ENCODE measurements around the gene KATNAL2.
"Not testable (repeated sequence)": the region's sequence is repeated elsewhere in the genome, so short reads cannot be mapped to it uniquely, and the experiment has no call there.

KATNAL2 gene

GRCh38 chr18:46969551-46969950 is 52.1 kb downstream of the KATNAL2 start:
- H3K4me1 ChIP-seq; H3K4me2 ChIP-seq (ENCODE audit: low read length); H3K4me3 ChIP-seq (ENCODE audit: low read depth, low read length); H3K27me3 ChIP-seq (ENCODE audit: control insufficient read depth, insufficient read depth, low read length); H3K27ac ChIP-seq; H3K79me2 ChIP-seq; H2AFZ ChIP-seq; H3K36me3 ChIP-seq (ENCODE audit: control insufficient read depth, insufficient read depth, low read length); H3K9ac ChIP-seq; H3K9me3 ChIP-seq (ENCODE audit: control insufficient read depth, low read length): not testable (repeated sequence)

GRCh38 chr18:47019870-47020269 is 102.5 kb downstream of the KATNAL2 start:
- H3K36me3 ChIP-seq (ENCODE audit: control insufficient read depth, insufficient read depth, low read length); H3K79me2 ChIP-seq; H2AFZ ChIP-seq; H3K4me1 ChIP-seq; H3K9me3 ChIP-seq (ENCODE audit: control insufficient read depth, low read length); H3K27me3 ChIP-seq (ENCODE audit: control insufficient read depth, insufficient read depth, low read length); H3K27ac ChIP-seq; H3K9ac ChIP-seq; H3K4me2 ChIP-seq (ENCODE audit: low read length); H3K4me3 ChIP-seq (ENCODE audit: low read depth, low read length): not testable (repeated sequence)

- H3K4me2 ChIP-seq (ENCODE audit: low read length); H3K36me3 ChIP-seq (ENCODE audit: control insufficient read depth, insufficient read depth, low read length); H3K27ac ChIP-seq; H3K4me3 ChIP-seq (ENCODE audit: low read depth, low read length); H3K4me1 ChIP-seq; H3K79me2 ChIP-seq; H2AFZ ChIP-seq; H3K9me3 ChIP-seq (ENCODE audit: control insufficient read depth, low read length); H3K9ac ChIP-seq; H3K27me3 ChIP-seq (ENCODE audit: control insufficient read depth, insufficient read depth, low read length): not testable (repeated sequence)
These were observed 103.4 kb downstream of the KATNAL2 start for GRCh38 chr18:47020757-47021156.

GRCh38 chr18:47022821-47023220 is 105.4 kb downstream of the KATNAL2 start:
- H3K36me3 ChIP-seq (ENCODE audit: control insufficient read depth, insufficient read depth, low read length); H3K4me2 ChIP-seq (ENCODE audit: low read length); H2AFZ ChIP-seq; H3K27me3 ChIP-seq (ENCODE audit: control insufficient read depth, insufficient read depth, low read length); H3K9me3 ChIP-seq (ENCODE audit: control insufficient read depth, low read length); H3K27ac ChIP-seq; H3K4me1 ChIP-seq; H3K4me3 ChIP-seq (ENCODE audit: low read depth, low read length); H3K9ac ChIP-seq; H3K79me2 ChIP-seq: not testable (repeated sequence)

GRCh38 chr18:47023769-47024465 is 106.5 kb downstream of the KATNAL2 start:
- H3K4me3 ChIP-seq (ENCODE audit: low read depth, low read length); H3K27ac ChIP-seq; H3K4me2 ChIP-seq (ENCODE audit: low read length); H3K9me3 ChIP-seq (ENCODE audit: control insufficient read depth, low read length); H2AFZ ChIP-seq; H3K27me3 ChIP-seq (ENCODE audit: control insufficient read depth, insufficient read depth, low read length); H3K9ac ChIP-seq; H3K79me2 ChIP-seq; H3K4me1 ChIP-seq; H3K36me3 ChIP-seq (ENCODE audit: control insufficient read depth, insufficient read depth, low read length): not testable (repeated sequence)

- H3K36me3 ChIP-seq (ENCODE audit: control insufficient read depth, insufficient read depth, low read length); H3K4me2 ChIP-seq (ENCODE audit: low read length); H2AFZ ChIP-seq; H3K27ac ChIP-seq; H3K27me3 ChIP-seq (ENCODE audit: control insufficient read depth, insufficient read depth, low read length); H3K79me2 ChIP-seq; H3K4me1 ChIP-seq; H3K9ac ChIP-seq; H3K9me3 ChIP-seq (ENCODE audit: control insufficient read depth, low read length); H3K4me3 ChIP-seq (ENCODE audit: low read depth, low read length): not testable (repeated sequence)
These were observed 108.3 kb downstream of the KATNAL2 start for GRCh38 chr18:47025557-47026174.

- H3K27me3 ChIP-seq (ENCODE audit: control insufficient read depth, insufficient read depth, low read length); H3K4me2 ChIP-seq (ENCODE audit: low read length); H3K4me3 ChIP-seq (ENCODE audit: low read depth, low read length): not testable (repeated sequence)
These were observed 111.3 kb downstream of the KATNAL2 start for GRCh38 chr18:47028738-47029137.

GRCh38 chr18:47029684-47030353 is 112.4 kb downstream of the KATNAL2 start:
- not testable (repeated sequence) for H3K4me1 ChIP-seq; H3K9me3 ChIP-seq (ENCODE audit: control insufficient read depth, low read length); H3K4me2 ChIP-seq (ENCODE audit: low read length); H3K79me2 ChIP-seq; H3K27me3 ChIP-seq (ENCODE audit: control insufficient read depth, insufficient read depth, low read length); H3K4me3 ChIP-seq (ENCODE audit: low read depth, low read length); H3K36me3 ChIP-seq (ENCODE audit: control insufficient read depth, insufficient read depth, low read length); H3K9ac ChIP-seq; H2AFZ ChIP-seq; H3K27ac ChIP-seq

More at GRCh38 chr18:47028738-47029137, 111.3 kb downstream of the KATNAL2 start:
- not testable (repeated sequence) for H3K9ac ChIP-seq; H3K36me3 ChIP-seq (ENCODE audit: control insufficient read depth, insufficient read depth, low read length); H3K79me2 ChIP-seq; H3K27ac ChIP-seq; H3K4me1 ChIP-seq; H2AFZ ChIP-seq; H3K9me3 ChIP-seq (ENCODE audit: control insufficient read depth, low read length)

GRCh38 chr18:47030887-47031286 is 113.5 kb downstream of the KATNAL2 start:
- not testable (repeated sequence) for H3K27me3 ChIP-seq (ENCODE audit: control insufficient read depth, insufficient read depth, low read length); H3K36me3 ChIP-seq (ENCODE audit: control insufficient read depth, insufficient read depth, low read length); H3K27ac ChIP-seq; H3K4me3 ChIP-seq (ENCODE audit: low read depth, low read length); H3K4me1 ChIP-seq; H3K9me3 ChIP-seq (ENCODE audit: control insufficient read depth, low read length); H2AFZ ChIP-seq; H3K4me2 ChIP-seq (ENCODE audit: low read length); H3K79me2 ChIP-seq; H3K9ac ChIP-seq

All from parathyroid adenoma (tissue), 2 donors.